GM12878 (cell line): Measurements from ENCODE around the gene TSGA10. TPM values are rescaled to one million over a fixed set of nuclear protein-coding genes. Genes with fewer than 3 reads are reported as not detected.
"Not testable (repeated sequence)": the region's sequence is repeated elsewhere in the genome, so short reads cannot be mapped to it uniquely, and the experiment has no call there.

Experiments used
- ATAC-seq: fragments of 200-7000 bp; cut with Tn5 transposase; 3 replicates; pipeline ENCODE4 v1.9.1; 2020; ENCODE audit warnings: mild to moderate bottlenecking, moderate library complexity
- BruUV-seq: library from RNA; stranded (reverse); fragments of 400-500 nt; replicated peaks from 2 replicates; lab custom pipeline; 2021; lab: Mats Ljungman, UMichigan
- CTCF ChIA-PET: fragments of 300-600 bp; sonication (Branson Sonifier 250); formaldehyde crosslinking; extraction: SDS; loops from one replicate; lab custom pipeline; 2021; ENCODE audit warnings: inconsistent platforms; lab: Yijun Ruan, JAX
- POLR2A ChIA-PET: fragments of 350-600 bp; formaldehyde crosslinking; extraction: SDS; loops from one replicate; lab custom pipeline; 2021; ENCODE audit warnings: inconsistent platforms; lab: Charles Lee
- RAD21 ChIA-PET: fragments of 300-600 bp; sonication (Branson Sonifier 250); formaldehyde crosslinking; loops from one replicate; lab custom pipeline; 2023; ENCODE audit warnings: antibody characterized with exemption; ENCODE audit not compliant: unreplicated experiment; lab: Charles Lee
- SMC1A ChIA-PET: fragments of 300-600 bp; sonication (Branson Sonifier 250); formaldehyde crosslinking; loops from one replicate; lab custom pipeline; 2023; ENCODE audit not compliant: unreplicated experiment, uncharacterized antibody; lab: Charles Lee
- DNase-seq: peaks from one replicate; pipeline ENCODE4 v3.0.0-alpha.2; 2011; ENCODE audit warnings: low read depth, low spot score
- FAIRE-seq: peaks from 3 replicates; lab custom pipeline; 2011; peaks lifted over from hg19 to GRCh38; lab: Jason Lieb, UNC
- H2AFZ ChIP-seq: 2 replicates; pipeline ENCODE4 v1.6.0; 2011; ENCODE audit warnings: low read depth, low read length, control low read depth; ENCODE audit not compliant: control insufficient read depth
- H3K27ac ChIP-seq: 2 replicates; pipeline ENCODE4 v1.5.1; 2011; ENCODE audit warnings: control low read depth; ENCODE audit not compliant: control insufficient read depth, insufficient read depth
- H3K27me3 ChIP-seq, 2 experiments: replicated peaks in 1 of 2; 2 replicates each; pipeline versions ENCODE4 v1.6.0 to v1.6.1; 2011; ENCODE audit warnings: low read length in 1 of 2; ENCODE audit not compliant: control insufficient read depth in 2 of 2, insufficient read depth in 2 of 2
- H3K36me3 ChIP-seq, 2 experiments: 2 replicates each; pipeline ENCODE4 v1.5.1; 2011; ENCODE audit warnings: low read length in 1 of 2; ENCODE audit not compliant: control insufficient read depth in 2 of 2, insufficient read depth in 2 of 2
- H3K4me1 ChIP-seq: 2 replicates; pipeline ENCODE4 v1.6.1; 2011; ENCODE audit warnings: mild to moderate bottlenecking, low read length, moderate library complexity, mixed read lengths; ENCODE audit not compliant: control insufficient read depth, insufficient read depth
- H3K4me2 ChIP-seq: 2 replicates; pipeline ENCODE4 v1.6.0; 2011; ENCODE audit warnings: control low read depth; ENCODE audit not compliant: control insufficient read depth, insufficient read depth
- H3K4me3 ChIP-seq: fragments of 200-600 bp; sonication (generic); 2 replicates; pipeline ENCODE4 v1.5.1; 2016
- H3K79me2 ChIP-seq: 2 replicates; pipeline ENCODE4 v1.6.0; 2011; ENCODE audit warnings: low read length; ENCODE audit not compliant: control insufficient read depth, insufficient read depth
- H3K9ac ChIP-seq: 2 replicates; pipeline ENCODE4 v1.8.0; 2011; ENCODE audit warnings: low read length, control low read depth, mixed read lengths; ENCODE audit not compliant: control insufficient read depth, insufficient read depth
- H3K9me3 ChIP-seq: replicated peaks from 3 replicates; pipeline ENCODE4 v1.5.1; 2011; ENCODE audit warnings: mild to moderate bottlenecking, low read length; ENCODE audit not compliant: control insufficient read depth, insufficient read depth
- H4K20me1 ChIP-seq: 2 replicates; pipeline ENCODE4 v1.6.0; 2011; ENCODE audit not compliant: control insufficient read depth, insufficient read depth
- ATF7 ChIP-seq: fragments of 450-650 bp; IDR thresholded peaks from 2 replicates; pipeline ENCODE4 v1.6.1; 2016; ENCODE audit warnings: low read depth, mild to moderate bottlenecking
- BHLHE40 ChIP-seq, 2 experiments: fragments of 450-650 bp in 1 of 2; IDR thresholded peaks; 2 replicates each; pipeline ENCODE4 v1.6.1; 2011 to 2017; ENCODE audit warnings: low read depth in 2 of 2, borderline replicate concordance in 1 of 2, improper control_type of control experiment in 1 of 2, low read length in 1 of 2, mild to moderate bottlenecking in 1 of 2
- EP300 ChIP-seq, 2 experiments: fragments of 150-350 bp in 1 of 2; IDR thresholded peaks; 2 replicates each; pipeline ENCODE4 v1.6.1; 2011 to 2012; ENCODE audit warnings: low read depth in 2 of 2, low read length in 2 of 2, borderline replicate concordance in 1 of 2, improper control_type of control experiment in 1 of 2, inconsistent platforms in 1 of 2; ENCODE audit not compliant: control insufficient read depth in 1 of 2
- IKZF2 ChIP-seq, 2 experiments: fragments of 450-650 bp; IDR thresholded peaks; 2 replicates each; pipeline ENCODE4 v1.6.1; 2017; ENCODE audit warnings: mild to moderate bottlenecking in 2 of 2, moderate library complexity in 2 of 2
- MTA3 ChIP-seq: IDR thresholded peaks from 2 replicates; pipeline ENCODE4 v1.6.1; 2012; ENCODE audit warnings: low read length, inconsistent platforms, borderline replicate concordance
- RBBP5 ChIP-seq: fragments of 200-600 bp; sonication (generic); conservative IDR thresholded peaks from 2 replicates; pipeline ENCODE4 v1.6.1; 2016
- RELA ChIP-seq: fragments of 450-650 bp; IDR thresholded peaks from 2 replicates; pipeline ENCODE4 v1.8.0; 2014; ENCODE audit warnings: borderline replicate concordance; ENCODE audit not compliant: partially characterized antibody
- SRF ChIP-seq, 2 experiments: IDR thresholded peaks; 2 replicates each; pipeline ENCODE4 v1.6.1; 2011; ENCODE audit warnings: low read depth in 2 of 2, low read length in 2 of 2, mild to moderate bottlenecking in 1 of 2, moderate library complexity in 1 of 2
- ZNF622 ChIP-seq: fragments of 450-650 bp; IDR thresholded peaks from 2 replicates; pipeline ENCODE4 v1.6.1; 2017; ENCODE audit warnings: mild to moderate bottlenecking, inconsistent platforms
- WGBS: methylation state at CpG from one replicate; pipeline ENCODE4 v1.1.6; 2016; ENCODE audit warnings: low lambda C conversion rate; ENCODE audit not compliant: insufficient replicate concordance, insufficient coverage; ENCODE audit errors: missing lambda C conversion rate; 5-methylcytosine and 5-hydroxymethylcytosine counted together
- in situ Hi-C: fragments of 300-500 bp; cut with MboI; formaldehyde crosslinking; loops from 9 replicates; pipeline ENCODE4 v1.14.3; 2018; ENCODE audit warnings: mixed read lengths
- intact Hi-C: fragments of 100-400 bp; cut with micrococcal nuclease; formaldehyde crosslinking; loops from one replicate; pipeline ENCODE4 v1.14.2; 2022; ENCODE audit not compliant: unreplicated experiment
- polyA plus RNA-seq, 11 experiments: library from polyadenylated mRNA; depleted of rRNA in 4 of 11; unstranded in 6 of 11; stranded (reverse) in 5 of 11; fragments of >200 nt; fragmentation: Nextera tagmentation in 4 of 11; fragmentation: Illumina TruSeq in 1 of 11; extraction: Ambion mirVana in 4 of 11; extraction: Trizol in 1 of 11; gene quantifications; 1 replicate in 1 of 11; 2 replicates in 10 of 11; pipeline versions ENCODE4 v1.2.1 to v1.2.3, GENCODE V29; 2011 to 2016; ENCODE audit warnings: inconsistent platforms in 2 of 11, missing spikeins in 2 of 11, low read depth in 1 of 11
- total RNA-seq, 4 experiments: library from RNA; depleted of rRNA in 3 of 4; stranded (reverse); fragments of >200 nt in 3 of 4; fragmentation: Illumina TruSeq in 1 of 4; extraction: Trizol in 1 of 4; gene quantifications; 2 replicates each; pipeline versions ENCODE4 v1.2.1 to v1.2.3, GENCODE V29; 2013 to 2021
- TF ChIP-seq, protein P1 (sequence below): fragments of 450-650 bp; IDR thresholded peaks from 2 replicates; pipeline ENCODE4 v1.6.1; 2017; ENCODE audit warnings: mild to moderate bottlenecking, low read depth, inconsistent platforms; ENCODE audit not compliant: poor library complexity, severe bottlenecking
- TF ChIP-seq, protein P2 (sequence below): fragments of 450-650 bp; formaldehyde crosslinking; IDR thresholded peaks from 2 replicates; pipeline ENCODE4 v1.4.0; 2020; ENCODE audit warnings: mild to moderate bottlenecking, moderate library complexity

The TSGA10 gene
- total and polyA plus RNA-seq, 10 of the 15 experiments (the other 5 are each of a cell fraction or from before 2014, with no cell fraction given) = 5.3 to 13.5 (median 8.6) TPM

DNA sequence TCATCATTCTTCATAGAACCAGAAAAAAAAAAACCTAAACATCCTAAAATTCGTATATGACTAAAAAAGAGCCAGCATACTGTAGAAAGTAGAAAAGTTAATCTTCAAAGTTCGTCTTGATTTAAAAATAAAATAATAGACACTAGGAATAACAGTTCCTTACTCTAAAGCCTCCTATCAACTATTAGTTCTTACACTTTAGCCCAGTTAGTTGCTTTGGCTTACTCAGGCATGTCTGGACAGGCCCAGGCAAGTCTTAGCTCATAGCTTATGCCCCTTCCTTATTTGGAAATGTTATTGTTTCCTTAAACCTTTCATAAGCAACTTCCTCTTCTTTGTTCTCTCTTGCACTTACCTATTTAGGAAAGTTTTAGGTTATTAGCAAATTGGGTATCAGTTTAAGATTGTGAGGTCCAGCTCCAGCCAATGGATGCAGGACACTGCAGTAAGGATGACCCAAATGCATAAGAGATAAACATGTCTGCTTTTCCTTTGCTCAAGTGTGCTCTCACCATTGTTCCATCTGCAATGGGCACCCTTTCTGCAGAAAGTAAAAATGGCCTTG, 113.9 kb downstream of the TSGA10 start:
- H3K9ac ChIP-seq, H3K27me3 ChIP-seq, H3K79me2 ChIP-seq, H3K36me3 ChIP-seq, in situ Hi-C loops, BruUV-seq, CTCF ChIA-PET, POLR2A ChIA-PET, H3K4me1 ChIP-seq, H3K4me3 ChIP-seq, ATAC-seq, H3K4me2 ChIP-seq, H4K20me1 ChIP-seq, RAD21 ChIA-PET, intact Hi-C loops, SMC1A ChIA-PET, FAIRE-seq: not testable (repeated sequence)
- peak overlapping the region; percentile 65 for H3K27ac ChIP-seq
- WGBS = 65% methylated on average over 2 of the region's 2 CpGs
- DNase-seq = peak; percentile 7
- H3K9me3 ChIP-seq = peaks cover 20% of the 10 kb centered on the region; the same call in 2 of the 3 replicates
- H2AFZ ChIP-seq = peak overlapping the region; percentile 3; the same call in 1 of the 2 replicates
- TF ChIP-seq SRF (IDR thresholded peaks at IDR 0.05; ENCODE audit: low read depth in 2 of 2, low read length in 2 of 2) = 0 out of 4 replicates have a peak, but pooled peaks of 1 of the 2 experiments have one; percentile 49
- TF ChIP-seq, protein P1, sequence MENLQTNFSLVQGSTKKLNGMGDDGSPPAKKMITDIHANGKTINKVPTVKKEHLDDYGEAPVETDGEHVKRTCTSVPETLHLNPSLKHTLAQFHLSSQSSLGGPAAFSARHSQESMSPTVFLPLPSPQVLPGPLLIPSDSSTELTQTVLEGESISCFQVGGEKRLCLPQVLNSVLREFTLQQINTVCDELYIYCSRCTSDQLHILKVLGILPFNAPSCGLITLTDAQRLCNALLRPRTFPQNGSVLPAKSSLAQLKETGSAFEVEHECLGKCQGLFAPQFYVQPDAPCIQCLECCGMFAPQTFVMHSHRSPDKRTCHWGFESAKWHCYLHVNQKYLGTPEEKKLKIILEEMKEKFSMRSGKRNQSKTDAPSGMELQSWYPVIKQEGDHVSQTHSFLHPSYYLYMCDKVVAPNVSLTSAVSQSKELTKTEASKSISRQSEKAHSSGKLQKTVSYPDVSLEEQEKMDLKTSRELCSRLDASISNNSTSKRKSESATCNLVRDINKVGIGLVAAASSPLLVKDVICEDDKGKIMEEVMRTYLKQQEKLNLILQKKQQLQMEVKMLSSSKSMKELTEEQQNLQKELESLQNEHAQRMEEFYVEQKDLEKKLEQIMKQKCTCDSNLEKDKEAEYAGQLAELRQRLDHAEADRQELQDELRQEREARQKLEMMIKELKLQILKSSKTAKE = peak; percentile 55
- TF ChIP-seq IKZF2 (IDR thresholded peaks at IDR 0.05) = 0 out of 4 replicates have a peak, but pooled peaks of 1 of the 2 experiments have one; percentile 22
- peak; percentile 33; the same call in 1 of the 2 replicates for TF ChIP-seq ATF7

DNA sequence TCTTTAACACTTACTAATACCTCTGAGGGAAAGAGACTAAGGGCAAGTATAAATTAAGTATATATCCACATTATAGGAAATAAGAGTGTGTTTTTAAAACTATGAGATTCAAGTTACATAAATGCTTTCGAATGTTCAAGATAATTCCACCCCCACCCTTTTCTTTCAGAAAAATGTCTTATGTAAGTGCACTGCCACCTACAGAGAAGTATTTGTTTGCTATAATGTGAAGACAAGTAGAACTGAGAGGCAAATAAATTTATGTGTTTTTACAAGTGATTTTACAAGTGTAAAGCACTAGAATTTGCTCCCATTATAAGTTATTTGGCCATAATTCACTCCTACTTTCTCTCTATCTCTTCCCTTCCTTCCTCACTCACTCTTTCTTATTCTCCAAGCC, 118.8 kb downstream of the TSGA10 start:
- H3K4me3 ChIP-seq = no peak overlapping the region
- H3K9ac ChIP-seq = no peak overlapping the region
- POLR2A ChIA-PET = no interaction called here
- no peaks in the 10 kb centered on the region; the same call in 1 of the 2 replicates for H3K4me1 ChIP-seq
- WGBS = 81% methylated on average over 1 of the region's 1 CpG
- no peak for ATAC-seq
- DNase-seq = no peak
- H3K36me3 ChIP-seq = no peaks in the 10 kb centered on the region
- SMC1A ChIA-PET = no interaction called here
- BruUV-seq = no TSS peak
- intact Hi-C loops (no loop called here), in situ Hi-C loops (no loop called here)
- CTCF ChIA-PET = no interaction called here
- H3K4me2 ChIP-seq = no peak overlapping the region
- H3K27me3 ChIP-seq = no peaks in the 10 kb centered on the region
- H3K27ac ChIP-seq = no peak overlapping the region
- peaks cover 10% of the 10 kb centered on the region; the same call in 2 of the 3 replicates for H3K9me3 ChIP-seq
- RAD21 ChIA-PET = no interaction called here
- FAIRE-seq = no peak
- no peaks in the 10 kb centered on the region for H4K20me1 ChIP-seq
- H2AFZ ChIP-seq = no peak overlapping the region
- H3K79me2 ChIP-seq = no peaks in the 10 kb centered on the region
- TF ChIP-seq ZNF622 (no peak), RBBP5 (no peak), EP300 (IDR thresholded peaks at IDR 0.05; ENCODE audit: borderline replicate concordance in 1 of 2, control insufficient read depth in 1 of 2, low read depth in 2 of 2, low read length in 2 of 2) (no peak), MTA3 (no peak), RELA (no peak), BHLHE40 (IDR thresholded peaks at IDR 0.05; ENCODE audit: borderline replicate concordance in 1 of 2, low read depth in 2 of 2, low read length in 1 of 2) (no peak)
- TF ChIP-seq, protein P2, sequence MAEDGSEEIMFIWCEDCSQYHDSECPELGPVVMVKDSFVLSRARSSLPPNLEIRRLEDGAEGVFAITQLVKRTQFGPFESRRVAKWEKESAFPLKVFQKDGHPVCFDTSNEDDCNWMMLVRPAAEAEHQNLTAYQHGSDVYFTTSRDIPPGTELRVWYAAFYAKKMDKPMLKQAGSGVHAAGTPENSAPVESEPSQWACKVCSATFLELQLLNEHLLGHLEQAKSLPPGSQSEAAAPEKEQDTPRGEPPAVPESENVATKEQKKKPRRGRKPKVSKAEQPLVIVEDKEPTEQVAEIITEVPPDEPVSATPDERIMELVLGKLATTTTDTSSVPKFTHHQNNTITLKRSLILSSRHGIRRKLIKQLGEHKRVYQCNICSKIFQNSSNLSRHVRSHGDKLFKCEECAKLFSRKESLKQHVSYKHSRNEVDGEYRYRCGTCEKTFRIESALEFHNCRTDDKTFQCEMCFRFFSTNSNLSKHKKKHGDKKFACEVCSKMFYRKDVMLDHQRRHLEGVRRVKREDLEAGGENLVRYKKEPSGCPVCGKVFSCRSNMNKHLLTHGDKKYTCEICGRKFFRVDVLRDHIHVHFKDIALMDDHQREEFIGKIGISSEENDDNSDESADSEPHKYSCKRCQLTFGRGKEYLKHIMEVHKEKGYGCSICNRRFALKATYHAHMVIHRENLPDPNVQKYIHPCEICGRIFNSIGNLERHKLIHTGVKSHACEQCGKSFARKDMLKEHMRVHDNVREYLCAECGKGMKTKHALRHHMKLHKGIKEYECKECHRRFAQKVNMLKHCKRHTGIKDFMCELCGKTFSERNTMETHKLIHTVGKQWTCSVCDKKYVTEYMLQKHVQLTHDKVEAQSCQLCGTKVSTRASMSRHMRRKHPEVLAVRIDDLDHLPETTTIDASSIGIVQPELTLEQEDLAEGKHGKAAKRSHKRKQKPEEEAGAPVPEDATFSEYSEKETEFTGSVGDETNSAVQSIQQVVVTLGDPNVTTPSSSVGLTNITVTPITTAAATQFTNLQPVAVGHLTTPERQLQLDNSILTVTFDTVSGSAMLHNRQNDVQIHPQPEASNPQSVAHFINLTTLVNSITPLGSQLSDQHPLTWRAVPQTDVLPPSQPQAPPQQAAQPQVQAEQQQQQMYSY = no peak
